GM19324 (cell line): ENCODE data around the gene FUNDC1.

ENCODE experiments used
- ATAC-seq: cut with Tn5 transposase; IDR thresholded peaks from one replicate; pipeline ENCODE4 v1.9.1; 2021; ENCODE audit warnings: mild to moderate bottlenecking, moderate library complexity; ENCODE audit not compliant: unreplicated experiment, low FRiP score

FUNDC1 gene

GRCh38 chrX:44483965-44484606 lies 58.6 kb downstream of the FUNDC1 start:
- ATAC-seq, result no peak

DNA sequence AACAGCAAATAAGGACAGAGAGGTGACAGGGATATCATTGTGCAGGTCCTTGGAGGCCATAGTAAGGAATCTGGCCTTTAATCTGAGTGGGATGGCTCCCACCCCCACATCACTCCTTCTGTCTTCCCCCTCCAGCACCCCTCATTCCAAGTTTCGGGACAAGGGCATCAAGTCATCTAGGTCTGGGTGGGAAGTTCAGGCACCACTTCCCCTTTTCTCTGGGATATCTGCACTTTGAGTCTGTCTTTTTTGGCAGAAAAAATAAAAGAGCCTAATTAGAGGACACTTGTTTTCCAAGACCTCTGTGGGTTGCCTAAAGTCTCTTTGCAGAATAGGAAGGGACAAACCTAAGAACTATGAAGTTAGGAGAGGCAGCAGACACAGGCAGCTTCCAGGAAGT lies 60.1 kb downstream of the FUNDC1 start:
- ATAC-seq, result no peak

DNA sequence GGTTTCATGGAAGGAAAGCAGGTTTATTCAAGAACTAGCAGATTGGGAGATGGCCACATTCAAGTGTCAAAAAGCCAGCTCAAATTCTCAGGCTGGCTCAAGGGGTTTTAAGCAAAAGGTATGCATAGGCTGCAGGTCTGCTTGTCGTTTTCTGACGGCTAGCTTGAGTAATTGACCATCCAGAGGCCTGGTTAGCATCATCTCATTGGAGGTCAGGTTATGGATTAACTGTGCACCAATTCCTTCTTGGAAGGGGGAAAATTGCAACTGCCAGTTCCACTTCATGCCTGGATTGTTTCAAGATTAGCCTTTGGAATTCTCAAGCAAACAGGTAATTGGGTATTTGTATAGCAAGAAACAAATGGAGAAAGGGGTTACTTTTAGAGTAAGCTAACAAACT lies 62.1 kb downstream of the FUNDC1 start:
- ATAC-seq, result no peak

GRCh38 chrX:44474410-44474809 lies 68.2 kb downstream of the FUNDC1 start:
- no peak for ATAC-seq
